Gastroesophageal sphincter (tissue), 4 donors: ENCODE data around the gene COQ9. TPM values are rescaled to one million over a fixed set of nuclear protein-coding genes. Genes with fewer than 3 reads are reported as not detected.
"Not testable (repeated sequence)": the region's sequence is repeated elsewhere in the genome, so short reads cannot be mapped to it uniquely, and the experiment has no call there.

Source experiments
- ATAC-seq: fragments of 150-250 bp; one replicate; pipeline ENCODE4 v1.9.1; 2016; ENCODE audit warnings: mild to moderate bottlenecking, moderate library complexity
- H3K27ac ChIP-seq, 4 donors: fragments of 200-600 bp; sonication (generic) in 3 of 4; 1 replicate in 3 of 4; 2 replicates in 1 of 4; pipeline ENCODE4 v1.5.1; 2016 to 2019
- H3K27me3 ChIP-seq: fragments of 200-600 bp; sonication (generic); one replicate; pipeline ENCODE4 v1.5.1; 2019
- H3K36me3 ChIP-seq, 2 donors: fragments of 200-600 bp; sonication (generic); one replicate each; pipeline ENCODE4 v1.5.1; 2019; ENCODE audit warnings: control low read depth in 1 of 2
- H3K4me1 ChIP-seq, 3 donors: fragments of 200-600 bp; sonication (generic); 1 replicate in 2 of 3; 2 replicates in 1 of 3; pipeline ENCODE4 v1.5.1; 2016 to 2019; ENCODE audit warnings: control low read depth in 2 of 3
- H3K4me3 ChIP-seq, 2 donors: fragments of 200-600 bp; sonication (generic); one replicate each; pipeline ENCODE4 v1.5.1; 2019; ENCODE audit warnings: mild to moderate bottlenecking in 1 of 2, moderate library complexity in 1 of 2
- H3K9me3 ChIP-seq, 3 donors: fragments of 200-600 bp; sonication (generic); one replicate each; pipeline ENCODE4 v1.5.1; 2017 to 2019; ENCODE audit warnings: control low read depth in 2 of 3
- CTCF ChIP-seq, 4 experiments: fragments of 200-600 bp in 2 of 4; fragments of 450-650 bp in 2 of 4; sonication (generic) in 1 of 4; IDR thresholded peaks; one replicate each; pipeline ENCODE4 v1.5.1; 2017 to 2019; ENCODE audit warnings: antibody characterized with exemption in 4 of 4, mild to moderate bottlenecking in 2 of 4, moderate library complexity in 2 of 4
- EP300 ChIP-seq: sonication (generic); formaldehyde crosslinking; IDR thresholded peaks from one replicate; pipeline ENCODE4 v1.6.1; 2017; ENCODE audit warnings: antibody characterized with exemption, mild to moderate bottlenecking
- POLR2A ChIP-seq, 2 donors: fragments of 450-650 bp; IDR thresholded peaks; one replicate each; pipeline ENCODE4 v1.6.1; 2017; ENCODE audit warnings: antibody characterized with exemption in 2 of 2, mild to moderate bottlenecking in 2 of 2, moderate library complexity in 1 of 2
- POLR2AphosphoS5 ChIP-seq: sonication (generic); formaldehyde crosslinking; IDR thresholded peaks from one replicate; pipeline ENCODE4 v1.6.1; 2017; ENCODE audit warnings: antibody characterized with exemption
- WGBS, 2 donors: methylation state at CpG; one replicate each; pipeline ENCODE4 v1.1.5; 2018; ENCODE audit warnings: low coverage in 1 of 2; 5-methylcytosine and 5-hydroxymethylcytosine counted together
- total RNA-seq, 4 donors: library from RNA; depleted of rRNA; stranded (reverse); fragments of >200 nt; gene quantifications; one replicate each; pipeline ENCODE4 v1.1.0, GENCODE V29; 2016

The COQ9 gene
- total RNA-seq, 4 donors from 2014 or later: 45.0 to 122 (median 84.9) TPM

GRCh38 chr16:57489229-57489628 is 42.0 kb downstream of the COQ9 start:
- no peak for ATAC-seq
- WGBS, 2 donors: 94 to 100% methylated on average over 4 of the region's 5 CpGs
- H3K27me3 ChIP-seq: no peaks in the 10 kb centered on the region
- no peaks in the 10 kb centered on the region for H3K9me3 ChIP-seq
- H3K27ac ChIP-seq: no peak overlapping the region
- H3K4me3 ChIP-seq: no peak overlapping the region
- no peaks in the 10 kb centered on the region for H3K36me3 ChIP-seq
- H3K4me1 ChIP-seq: peaks cover 0 to 28% (median 16%) of the 10 kb centered on the region in 3 donors
- TF ChIP-seq POLR2AphosphoS5: no peak

- H3K27me3 ChIP-seq: no peaks in the 10 kb centered on the region
- no peaks in the 10 kb centered on the region for H3K36me3 ChIP-seq
- H3K9me3 ChIP-seq: no peaks in the 10 kb centered on the region
- ATAC-seq: no peak
- TF ChIP-seq POLR2AphosphoS5 (no peak), CTCF (IDR thresholded peaks at IDR 0.05) (no peak), POLR2A (IDR thresholded peaks at IDR 0.05) (no peak), EP300 (no peak)
- 87% methylated on average over 4 of the region's 4 CpGs; no CpG with 5 or more reads in 1 of the 2 donors for WGBS, 2 donors
- no peaks in the 10 kb centered on the region for H3K4me1 ChIP-seq
- no peak overlapping the region for H3K4me3 ChIP-seq
- no peak overlapping the region for H3K27ac ChIP-seq
These were observed 46.5 kb downstream of the COQ9 start for GRCh38 chr16:57493767-57494166.

GRCh38 chr16:57497121-57497520 is 49.8 kb downstream of the COQ9 start:
- Histone ChIP-seq H3K36me3 (no peaks in the 10 kb centered on the region), H3K27me3 (no peaks in the 10 kb centered on the region), H3K4me3 (no peak overlapping the region), H3K27ac (no peak overlapping the region), H3K9me3 (no peaks in the 10 kb centered on the region), H3K4me1 (no peaks in the 10 kb centered on the region)
- TF ChIP-seq EP300 (no peak), POLR2A (IDR thresholded peaks at IDR 0.05) (no peak), CTCF (IDR thresholded peaks at IDR 0.05) (no peak), POLR2AphosphoS5 (no peak)
- no peak for ATAC-seq
- WGBS, 2 donors: 67% methylated on average over 12 of the region's 13 CpGs; no CpG with 5 or more reads in 1 of the 2 donors

GRCh38 chr16:57498031-57498430 is 50.8 kb downstream of the COQ9 start:
- ATAC-seq: no peak
- no peaks in the 10 kb centered on the region for H3K9me3 ChIP-seq
- no peaks in the 10 kb centered on the region for H3K36me3 ChIP-seq
- H3K27me3 ChIP-seq: no peaks in the 10 kb centered on the region
- no peaks in the 10 kb centered on the region for H3K4me1 ChIP-seq
- 100% methylated on average over 1 of the region's 4 CpGs for WGBS, 2 donors
- TF ChIP-seq EP300 (no peak), POLR2AphosphoS5 (no peak)
- H3K4me3 ChIP-seq: no peak overlapping the region
- H3K27ac ChIP-seq: no peak overlapping the region

- WGBS, 2 donors: 67% methylated on average over 1 of the region's 11 CpGs; no CpG with 5 or more reads in 1 of the 2 donors
- H3K36me3 ChIP-seq, H3K4me1 ChIP-seq: not testable (repeated sequence)
These were observed 52.7 kb downstream of the COQ9 start for GRCh38 chr16:57499941-57500340.

GRCh38 chr16:57500578-57501111 is 53.4 kb downstream of the COQ9 start:
- Histone ChIP-seq H3K27me3 (no peaks in the 10 kb centered on the region), H3K27ac (no peak overlapping the region), H3K9me3 (no peaks in the 10 kb centered on the region), H3K36me3 (no peaks in the 10 kb centered on the region), H3K4me1 (no peaks in the 10 kb centered on the region), H3K4me3 (no peak overlapping the region)
- WGBS, 2 donors: 39 to 61% methylated on average over 4 of the region's 9 CpGs
- no peak for ATAC-seq
- TF ChIP-seq EP300 (no peak), CTCF (IDR thresholded peaks at IDR 0.05) (no peak), POLR2A (IDR thresholded peaks at IDR 0.05) (no peak), POLR2AphosphoS5 (no peak)

More at GRCh38 chr16:57499941-57500340, 52.7 kb downstream of the COQ9 start:
- H3K9me3 ChIP-seq, H3K27me3 ChIP-seq, ATAC-seq, H3K4me3 ChIP-seq, H3K27ac ChIP-seq: not testable (repeated sequence)
